DND-41 (cell line): ENCODE results near the gene DNAH1.

Experiments
- ATAC-seq: fragments of 200-7000 bp; cut with Tn5 transposase; 3 replicates; pipeline ENCODE4 v1.9.1; 2021; ENCODE audit warnings: low read depth; ENCODE audit not compliant: insufficient read depth
- DNase-seq: peaks from one replicate; pipeline ENCODE4 v3.0.0-alpha.2; 2020
- H2AFZ ChIP-seq: 2 replicates; pipeline ENCODE4 v1.6.0; 2012; ENCODE audit warnings: low read depth, low read length
- H3K27ac ChIP-seq: 2 replicates; pipeline ENCODE4 v1.5.1; 2012; ENCODE audit warnings: low read length, inconsistent platforms
- H3K27me3 ChIP-seq: fragments of 200-600 bp; sonication (generic); 2 replicates; pipeline ENCODE4 v1.6.0; 2012; ENCODE audit warnings: low read length, mild to moderate bottlenecking, inconsistent platforms; ENCODE audit not compliant: insufficient read depth, poor library complexity
- H3K36me3 ChIP-seq: 2 replicates; pipeline ENCODE4 v1.5.1; 2012; ENCODE audit warnings: low read length, inconsistent platforms; ENCODE audit not compliant: insufficient read depth
- H3K4me1 ChIP-seq: 2 replicates; pipeline ENCODE4 v1.5.1; 2012; ENCODE audit warnings: mild to moderate bottlenecking, low read length; ENCODE audit not compliant: insufficient read depth
- H3K4me2 ChIP-seq: 2 replicates; pipeline ENCODE4 v1.6.0; 2012; ENCODE audit warnings: mild to moderate bottlenecking, moderate library complexity, low read length, inconsistent platforms; ENCODE audit not compliant: insufficient read depth
- H3K4me3 ChIP-seq, 2 experiments: fragments of 200-600 bp in 1 of 2; shearing (Covaris generic) in 1 of 2; 2 replicates each; pipeline ENCODE4 v1.5.1; 2012 to 2016; ENCODE audit warnings: inconsistent platforms in 2 of 2, low read length in 2 of 2, mild to moderate bottlenecking in 2 of 2, low read depth in 1 of 2, moderate library complexity in 1 of 2
- H3K79me2 ChIP-seq: 2 replicates; pipeline ENCODE4 v1.6.0; 2012; ENCODE audit warnings: low read length, inconsistent platforms; ENCODE audit not compliant: insufficient read depth
- H3K9ac ChIP-seq: 2 replicates; pipeline ENCODE4 v1.6.0; 2012; ENCODE audit warnings: low read depth, mild to moderate bottlenecking, inconsistent platforms, low read length, moderate library complexity
- H3K9me3 ChIP-seq: 2 replicates; pipeline ENCODE4 v1.5.1; 2012; ENCODE audit warnings: low read length, moderate library complexity, mild to moderate bottlenecking, inconsistent platforms; ENCODE audit not compliant: insufficient read depth, severe bottlenecking
- H4K20me1 ChIP-seq: 2 replicates; pipeline ENCODE4 v1.6.0; 2012; ENCODE audit warnings: low read length; ENCODE audit not compliant: insufficient read depth
- EZH2 ChIP-seq: IDR thresholded peaks from 3 replicates; pipeline ENCODE4 v1.6.1; 2012; ENCODE audit warnings: borderline replicate concordance, low read depth, mild to moderate bottlenecking, moderate library complexity, low read length, inconsistent platforms; ENCODE audit not compliant: severe bottlenecking
- TF ChIP-seq, protein P1 (sequence below): IDR thresholded peaks from 2 replicates; pipeline ENCODE4 v1.5.1; 2012; ENCODE audit warnings: borderline replicate concordance, low read length, moderate library complexity, mild to moderate bottlenecking; ENCODE audit not compliant: poor library complexity, severe bottlenecking; ENCODE audit errors: extremely low read depth

DNAH1 gene

DNA sequence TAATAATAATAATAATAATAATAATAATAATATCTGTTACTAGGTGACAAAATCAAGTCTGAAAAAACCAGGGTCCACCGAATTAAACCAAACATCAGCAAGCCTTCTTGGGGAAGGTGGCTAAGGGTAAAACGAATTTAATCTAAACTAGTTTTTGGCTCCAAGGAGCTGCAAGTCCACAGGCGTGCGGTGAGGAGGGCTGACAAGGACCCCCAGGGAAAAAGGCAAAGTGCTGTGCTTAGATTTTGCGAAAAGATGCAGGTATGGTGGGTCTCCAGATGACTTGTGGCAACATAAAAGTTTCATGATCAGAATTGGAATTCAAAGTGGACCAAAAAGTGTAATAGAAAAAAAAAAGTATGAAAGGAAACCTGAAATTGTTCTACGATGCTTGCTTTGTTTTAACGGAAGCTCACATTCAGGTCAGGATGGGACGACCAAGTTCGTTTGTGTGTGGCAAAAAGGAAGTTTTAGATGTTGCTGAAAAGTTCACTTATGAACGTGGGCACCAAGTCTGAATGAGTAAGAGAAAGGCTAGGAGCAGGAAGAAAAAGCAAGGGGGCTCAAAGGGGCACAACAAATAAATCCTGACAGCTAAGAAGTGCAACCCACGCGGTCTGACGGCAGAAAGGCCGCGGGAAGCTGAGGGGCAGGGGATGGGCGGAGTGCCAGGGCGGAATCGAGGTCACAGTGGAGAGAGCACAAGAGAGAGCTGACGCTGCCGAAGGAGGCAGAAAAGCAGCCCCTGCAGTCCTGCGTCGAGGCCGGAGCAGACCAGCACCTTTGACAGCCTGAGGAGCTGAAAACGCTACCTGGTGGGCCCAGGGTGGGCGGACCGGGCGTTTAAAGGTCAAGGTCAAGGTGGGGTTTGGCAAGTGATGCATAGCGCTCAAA, 38.8 kb upstream of the DNAH1 start:
- Histone ChIP-seq H4K20me1 (peaks cover 49% of the 10 kb centered on the region), H2AFZ (peak overlapping the region; percentile 61), H3K79me2 (peaks cover 68% of the 10 kb centered on the region), H3K9ac (peak overlapping the region; percentile 79), H3K27ac (peak overlapping the region; percentile 92), H3K4me3 (peak overlapping the region; percentile 87 to 96), H3K4me2 (peak overlapping the region; percentile 94), H3K36me3 (peaks cover 48% of the 10 kb centered on the region), H3K4me1 (peaks cover 53% of the 10 kb centered on the region), H3K9me3 (no peaks in the 10 kb centered on the region), H3K27me3 (no peaks in the 10 kb centered on the region)
- no peak for TF ChIP-seq EZH2
- TF ChIP-seq, protein P1, sequence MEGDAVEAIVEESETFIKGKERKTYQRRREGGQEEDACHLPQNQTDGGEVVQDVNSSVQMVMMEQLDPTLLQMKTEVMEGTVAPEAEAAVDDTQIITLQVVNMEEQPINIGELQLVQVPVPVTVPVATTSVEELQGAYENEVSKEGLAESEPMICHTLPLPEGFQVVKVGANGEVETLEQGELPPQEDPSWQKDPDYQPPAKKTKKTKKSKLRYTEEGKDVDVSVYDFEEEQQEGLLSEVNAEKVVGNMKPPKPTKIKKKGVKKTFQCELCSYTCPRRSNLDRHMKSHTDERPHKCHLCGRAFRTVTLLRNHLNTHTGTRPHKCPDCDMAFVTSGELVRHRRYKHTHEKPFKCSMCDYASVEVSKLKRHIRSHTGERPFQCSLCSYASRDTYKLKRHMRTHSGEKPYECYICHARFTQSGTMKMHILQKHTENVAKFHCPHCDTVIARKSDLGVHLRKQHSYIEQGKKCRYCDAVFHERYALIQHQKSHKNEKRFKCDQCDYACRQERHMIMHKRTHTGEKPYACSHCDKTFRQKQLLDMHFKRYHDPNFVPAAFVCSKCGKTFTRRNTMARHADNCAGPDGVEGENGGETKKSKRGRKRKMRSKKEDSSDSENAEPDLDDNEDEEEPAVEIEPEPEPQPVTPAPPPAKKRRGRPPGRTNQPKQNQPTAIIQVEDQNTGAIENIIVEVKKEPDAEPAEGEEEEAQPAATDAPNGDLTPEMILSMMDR, result no peak
- peak; percentile 72 for DNase-seq
- ATAC-seq, result peak; percentile 56

DNA sequence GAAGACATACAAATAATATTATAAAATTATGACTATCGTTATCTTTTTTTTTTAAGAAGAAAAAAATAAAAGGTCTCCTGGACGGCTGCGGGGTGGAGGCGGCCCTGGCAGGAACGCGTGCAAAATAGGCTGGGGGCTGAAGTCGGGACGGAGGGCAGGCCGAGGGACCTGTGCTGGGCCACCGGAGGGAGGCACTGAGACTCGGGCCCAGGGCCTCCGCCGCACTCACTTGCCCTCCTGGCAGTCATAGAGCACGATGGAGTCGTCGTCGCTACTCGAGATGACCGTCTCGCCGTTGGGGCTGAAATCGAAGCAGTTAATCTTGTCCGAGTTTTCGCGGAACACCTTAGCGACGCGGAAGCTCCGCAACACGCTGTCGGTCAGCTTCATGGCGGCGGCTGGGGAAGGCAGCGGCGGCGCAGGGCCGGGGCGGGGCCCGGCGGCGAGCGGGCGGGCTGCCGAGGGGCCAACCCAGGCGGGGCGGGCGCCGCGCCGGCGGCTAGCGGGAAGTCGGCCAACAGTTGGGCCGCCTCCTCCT, 38.1 kb upstream of the DNAH1 start:
- peak overlapping the region; percentile 92 for H3K27ac ChIP-seq
- peak overlapping the region; percentile 79 for H3K9ac ChIP-seq
- H3K27me3 ChIP-seq, result no peaks in the 10 kb centered on the region
- H3K9me3 ChIP-seq, result no peaks in the 10 kb centered on the region
- DNase-seq (no peak), ATAC-seq (peak; percentile 69)
- peaks cover 44% of the 10 kb centered on the region for H4K20me1 ChIP-seq
- H3K4me2 ChIP-seq, result peak overlapping the region; percentile 94
- peaks cover 61% of the 10 kb centered on the region for H3K79me2 ChIP-seq
- peak overlapping the region; percentile 82 for H2AFZ ChIP-seq
- peaks cover 50% of the 10 kb centered on the region for H3K4me1 ChIP-seq
- no peak for TF ChIP-seq EZH2
- TF ChIP-seq, protein P1, result peak; percentile 41
- H3K36me3 ChIP-seq, result peaks cover 41% of the 10 kb centered on the region
- peak overlapping the region; percentile 87 to 96 for H3K4me3 ChIP-seq

DNA sequence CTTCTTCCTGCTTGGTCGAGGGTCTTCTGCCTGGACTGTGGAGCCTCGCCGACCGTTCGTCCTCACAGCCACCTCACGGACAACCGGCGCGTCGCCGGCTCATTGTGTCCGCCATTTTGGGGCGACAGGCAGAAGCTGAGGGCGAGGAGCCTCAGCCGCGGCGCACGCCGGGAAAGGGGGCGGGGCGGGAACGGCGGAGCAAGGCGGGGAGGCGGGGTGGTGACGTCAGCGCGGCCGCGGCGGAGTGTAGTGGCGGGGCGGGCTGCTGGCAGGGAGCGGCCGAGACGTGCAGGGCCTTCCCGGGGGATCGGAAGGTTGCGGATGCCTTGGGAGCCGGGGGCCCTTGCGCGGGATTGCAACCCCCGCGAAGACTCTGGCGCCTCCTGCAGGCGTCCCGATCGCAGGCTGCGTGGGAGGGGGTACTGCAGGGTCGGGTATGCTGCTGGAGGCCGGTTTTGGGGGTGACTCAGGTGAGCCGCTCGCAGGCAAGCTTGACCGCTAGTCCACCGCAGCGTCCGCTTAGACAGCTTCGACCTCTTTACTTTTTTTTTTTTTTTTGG, 37.5 kb upstream of the DNAH1 start, which contains the start of gene WDR82:
TSS of gene WDR82 (minus strand) at position 140 of the 560 bp plus-strand sequence. CDS start 288 bp downstream, outside the sequence.
- TF ChIP-seq EZH2, result no peak
- TF ChIP-seq, protein P1, result peak; percentile 69
- Histone ChIP-seq H3K4me1 (peaks cover 49% of the 10 kb centered on the region), H3K79me2 (peaks cover 55% of the 10 kb centered on the region)

More for the DNA sequence above, 37.5 kb upstream of the DNAH1 start, which contains the start of gene WDR82:
- DNase-seq (peak; percentile 97), ATAC-seq (peak; percentile 85)
- Histone ChIP-seq H3K27ac (peak within 1 kb of the TSS; percentile 92), H3K4me2 (peak within 1 kb of the TSS; percentile 94), H3K36me3 (peaks cover 36% of the 10 kb centered on the region), H3K9me3 (no peaks in the 10 kb centered on the region), H3K9ac (peak within 1 kb of the TSS; percentile 79), H3K4me3 (peak within 1 kb of the TSS; percentile 87 to 96), H4K20me1 (peaks cover 38% of the 10 kb centered on the region), H2AFZ (peak within 1 kb of the TSS; percentile 82), H3K27me3 (no peaks in the 10 kb centered on the region)
